A549 (cell line): ENCODE results near the gene LIMCH1.

Experiments used
- EHMT2 ChIP-seq: fragments of 200-600 bp; sonication (generic); IDR thresholded peaks from 2 replicates; pipeline ENCODE4 v1.6.1; 2016; ENCODE audit warnings: antibody characterized with exemption, low read depth, mild to moderate bottlenecking, moderate library complexity
- EP300 ChIP-seq, 2 experiments: fragments of >200 bp; sonication (Bioruptor Twin); formaldehyde crosslinking; IDR thresholded peaks; 2 replicates in 1 of 2; 3 replicates in 1 of 2; pipeline ENCODE4 v1.6.1; 2016 to 2017
- MYC ChIP-seq: IDR thresholded peaks from 2 replicates; pipeline ENCODE4 v1.6.1; 2012; ENCODE audit warnings: mild to moderate bottlenecking, inconsistent platforms, low read length, improper control_type of control experiment, borderline replicate concordance
- POLR2A ChIP-seq: IDR thresholded peaks from 2 replicates; pipeline ENCODE4 v1.6.1; 2012; ENCODE audit warnings: mild to moderate bottlenecking, low read length
- RCOR1 ChIP-seq: fragments of 150-350 bp; IDR thresholded peaks from 2 replicates; pipeline ENCODE4 v1.6.1; 2014; ENCODE audit warnings: antibody characterized with exemption, low read length, low read depth
- TF ChIP-seq, protein P1 (sequence below): IDR thresholded peaks from 2 replicates; pipeline ENCODE4 v1.6.1; 2012
- TF ChIP-seq, protein P2 (sequence below): fragments of >200 bp; sonication (Bioruptor Twin); formaldehyde crosslinking; IDR thresholded peaks from 3 replicates; pipeline ENCODE4 v1.5.1; 2016

DNA sequence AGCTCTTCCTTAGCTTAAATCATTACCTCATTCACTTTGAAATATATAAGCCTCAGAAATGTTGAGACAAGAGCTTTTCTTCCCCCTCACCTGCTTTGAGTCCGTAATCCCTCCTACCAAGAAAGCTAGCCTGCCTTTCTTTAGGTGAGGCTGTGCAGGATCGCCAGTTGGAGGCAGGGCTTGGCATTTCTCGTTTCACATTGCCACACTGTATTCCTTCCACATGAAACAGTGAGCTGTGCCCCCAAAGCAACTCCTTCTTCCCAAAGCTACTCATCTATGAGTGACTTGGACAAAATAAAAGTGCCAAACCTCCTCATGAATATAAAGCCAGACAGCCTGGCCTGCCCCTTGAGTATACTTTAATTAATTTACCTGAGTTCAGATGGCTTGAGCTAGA is 86.8 kb downstream of the LIMCH1 start:
- no peak for TF ChIP-seq EHMT2
- TF ChIP-seq RCOR1, result no peak
- TF ChIP-seq, protein P1, sequence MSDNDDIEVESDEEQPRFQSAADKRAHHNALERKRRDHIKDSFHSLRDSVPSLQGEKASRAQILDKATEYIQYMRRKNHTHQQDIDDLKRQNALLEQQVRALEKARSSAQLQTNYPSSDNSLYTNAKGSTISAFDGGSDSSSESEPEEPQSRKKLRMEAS, result no peak
- no peak for TF ChIP-seq EP300 (IDR thresholded peaks at IDR 0.05)
- TF ChIP-seq, protein P2, sequence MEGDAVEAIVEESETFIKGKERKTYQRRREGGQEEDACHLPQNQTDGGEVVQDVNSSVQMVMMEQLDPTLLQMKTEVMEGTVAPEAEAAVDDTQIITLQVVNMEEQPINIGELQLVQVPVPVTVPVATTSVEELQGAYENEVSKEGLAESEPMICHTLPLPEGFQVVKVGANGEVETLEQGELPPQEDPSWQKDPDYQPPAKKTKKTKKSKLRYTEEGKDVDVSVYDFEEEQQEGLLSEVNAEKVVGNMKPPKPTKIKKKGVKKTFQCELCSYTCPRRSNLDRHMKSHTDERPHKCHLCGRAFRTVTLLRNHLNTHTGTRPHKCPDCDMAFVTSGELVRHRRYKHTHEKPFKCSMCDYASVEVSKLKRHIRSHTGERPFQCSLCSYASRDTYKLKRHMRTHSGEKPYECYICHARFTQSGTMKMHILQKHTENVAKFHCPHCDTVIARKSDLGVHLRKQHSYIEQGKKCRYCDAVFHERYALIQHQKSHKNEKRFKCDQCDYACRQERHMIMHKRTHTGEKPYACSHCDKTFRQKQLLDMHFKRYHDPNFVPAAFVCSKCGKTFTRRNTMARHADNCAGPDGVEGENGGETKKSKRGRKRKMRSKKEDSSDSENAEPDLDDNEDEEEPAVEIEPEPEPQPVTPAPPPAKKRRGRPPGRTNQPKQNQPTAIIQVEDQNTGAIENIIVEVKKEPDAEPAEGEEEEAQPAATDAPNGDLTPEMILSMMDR, result no peak
- no peak for TF ChIP-seq POLR2A
- no peak for TF ChIP-seq MYC
